ACHN (cell line): Measurements from ENCODE around the gene PYGB.
A peak's percentile ranks its signal among the peaks of the same experiment; 100 is the strongest.

Experiments used
- DNase-seq: peaks from one replicate; pipeline ENCODE4 v3.0.0-alpha.2; 2015
- in situ Hi-C: cut with HindIII; loops from 2 replicates; pipeline ENCODE4 v1.10.0; 2017; ENCODE audit warnings: low sequenced_read_pairs, low pct_ligation_motif_present, low pct_unique_long_range_greater_than_20kb

Gene PYGB

DNA sequence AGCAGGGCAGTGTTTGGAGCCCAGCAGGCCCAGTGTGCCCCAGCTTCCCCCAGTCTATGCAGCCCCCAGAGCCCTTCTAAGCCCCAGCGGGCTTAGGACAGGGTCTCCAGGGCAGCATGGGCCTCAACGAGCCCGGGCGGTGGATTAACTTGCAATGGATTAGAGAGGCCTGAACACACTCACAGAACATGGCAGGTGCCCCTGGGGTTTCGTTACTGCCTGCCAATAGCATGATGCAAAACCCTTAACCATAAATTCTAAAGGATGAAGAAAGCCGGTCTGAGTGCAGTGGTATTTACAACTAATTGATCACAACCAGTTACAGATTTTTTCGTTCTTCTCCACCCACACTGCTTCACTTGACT is 33.5 kb upstream of the PYGB start:
- in situ Hi-C loops: no loop called here
- DNase-seq: no peak

DNA sequence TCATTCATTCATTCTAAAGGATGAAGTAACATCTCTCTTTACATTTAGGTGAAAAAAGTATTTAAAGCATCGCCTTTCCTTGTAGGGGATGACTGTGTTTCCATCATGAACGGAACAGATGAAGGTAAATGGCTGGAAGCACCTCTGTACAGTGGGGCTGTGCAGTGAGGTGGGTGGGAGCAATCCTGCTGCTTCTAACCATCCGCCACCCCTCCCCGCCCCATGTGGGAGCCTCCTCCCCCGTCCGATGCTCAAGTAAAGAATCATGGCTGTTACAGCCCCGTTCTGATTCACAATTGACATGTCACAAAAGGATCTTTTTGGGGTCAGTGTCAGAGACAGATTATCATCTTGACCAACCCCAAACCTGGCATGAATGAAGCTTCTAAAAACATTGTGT is 33.1 kb upstream of the PYGB start:
- in situ Hi-C loops: no loop called here

DNA sequence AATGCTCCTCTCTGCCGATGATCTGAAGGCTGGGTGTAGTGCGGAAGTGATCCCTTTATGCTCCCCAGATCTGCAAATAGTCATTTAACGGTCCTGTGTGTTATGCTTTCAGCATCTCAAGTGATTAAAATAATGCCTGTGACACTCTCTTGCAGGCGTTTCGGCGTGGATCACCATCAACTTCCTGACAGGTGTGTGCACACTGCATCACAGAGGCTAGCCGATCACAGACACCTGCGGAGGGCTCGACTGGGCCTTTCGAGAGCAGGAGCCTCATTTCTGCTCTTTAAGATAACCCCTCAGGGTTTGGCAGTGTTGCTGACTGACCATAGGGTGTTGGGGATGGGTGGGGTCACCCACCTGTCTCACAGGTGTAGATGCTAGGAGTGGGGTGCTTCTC is 32.4 kb upstream of the PYGB start:
- in situ Hi-C loops: no loop called here

More for the DNA sequence above, 33.1 kb upstream of the PYGB start:
- no peak for DNase-seq

DNA sequence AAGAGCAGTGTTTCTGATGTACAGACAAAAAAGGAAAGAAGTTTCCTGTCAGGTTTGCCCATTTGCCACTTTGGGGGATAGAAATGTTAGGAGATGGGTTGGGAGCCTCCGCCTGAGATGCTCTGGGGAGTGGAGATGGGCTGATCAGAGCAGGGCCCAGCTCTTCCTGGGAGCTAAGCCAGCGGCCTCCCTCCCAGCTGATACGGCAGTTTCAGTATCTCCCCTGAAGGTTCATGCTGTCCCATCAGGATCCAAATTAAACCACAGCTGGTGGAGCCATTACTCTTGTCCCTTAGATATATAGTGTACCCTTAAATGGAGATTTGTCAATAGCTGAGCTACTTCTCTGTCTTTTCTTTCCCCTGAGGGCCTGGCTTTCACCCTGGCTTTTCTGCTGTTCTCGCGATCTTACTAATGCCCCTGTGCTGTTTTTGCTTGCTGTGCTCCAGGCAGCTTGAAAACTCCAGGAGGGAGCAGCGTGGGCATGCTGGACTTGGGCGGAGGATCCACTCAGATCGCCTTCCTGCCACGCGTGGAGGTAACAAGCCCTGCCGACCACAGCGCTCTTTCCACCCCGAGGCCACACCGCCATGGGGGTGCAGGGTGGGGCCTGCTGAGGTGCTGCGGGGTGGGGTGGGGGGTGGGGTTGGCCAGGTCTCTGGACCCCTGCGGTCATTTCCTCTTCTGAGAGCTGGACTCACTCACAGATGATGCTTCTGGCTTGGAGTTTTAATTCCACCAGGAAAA is 31.5 kb upstream of the PYGB start:
- DNase-seq: no peak
- in situ Hi-C loops: no loop called here

More for the DNA sequence above, 32.4 kb upstream of the PYGB start:
- DNase-seq: no peak

DNA sequence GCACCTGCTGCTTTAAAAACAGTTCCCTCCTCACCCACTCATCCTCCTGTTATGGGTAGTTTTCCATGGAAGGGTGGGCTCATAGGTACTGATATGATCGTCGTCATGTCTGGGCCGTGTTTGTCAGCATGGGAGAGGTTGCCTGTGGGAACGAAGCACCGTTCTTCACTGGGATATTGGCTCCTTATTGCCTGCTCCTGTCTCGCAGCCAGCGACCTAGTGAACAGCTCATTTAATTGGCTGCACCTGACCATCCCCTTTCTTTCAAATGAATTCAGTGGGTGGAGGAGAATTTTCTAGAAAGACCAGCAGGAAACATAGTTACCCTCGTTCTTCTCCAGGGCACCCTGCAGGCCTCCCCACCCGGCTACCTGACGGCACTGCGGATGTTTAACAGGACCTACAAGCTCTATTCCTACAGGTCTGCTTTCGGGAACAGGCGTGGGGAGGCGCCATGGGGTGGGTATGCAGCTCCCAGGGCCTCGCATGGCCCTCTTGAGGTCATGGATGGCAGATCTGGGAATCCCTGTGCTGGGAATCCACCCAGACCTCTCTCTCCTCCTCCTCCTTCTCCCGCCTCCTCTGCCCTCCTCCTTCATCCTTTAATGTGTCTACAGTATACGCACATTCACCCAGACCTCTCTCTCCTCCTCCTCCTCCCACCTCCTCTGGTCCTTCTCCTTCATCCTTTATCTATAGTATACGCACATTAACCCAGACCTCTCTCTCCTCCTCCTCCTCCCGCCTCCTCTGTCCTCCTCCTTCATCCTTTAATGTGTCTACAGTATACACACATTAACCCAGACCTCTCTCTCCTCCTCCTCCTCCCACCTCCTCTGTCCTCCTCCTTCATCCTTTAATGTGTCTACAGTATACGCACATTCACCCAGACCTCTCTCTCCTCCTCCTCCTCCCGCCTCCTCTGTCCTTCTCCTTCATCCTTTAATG is 30.4 kb upstream of the PYGB start:
- in situ Hi-C loops: no loop called here

DNA sequence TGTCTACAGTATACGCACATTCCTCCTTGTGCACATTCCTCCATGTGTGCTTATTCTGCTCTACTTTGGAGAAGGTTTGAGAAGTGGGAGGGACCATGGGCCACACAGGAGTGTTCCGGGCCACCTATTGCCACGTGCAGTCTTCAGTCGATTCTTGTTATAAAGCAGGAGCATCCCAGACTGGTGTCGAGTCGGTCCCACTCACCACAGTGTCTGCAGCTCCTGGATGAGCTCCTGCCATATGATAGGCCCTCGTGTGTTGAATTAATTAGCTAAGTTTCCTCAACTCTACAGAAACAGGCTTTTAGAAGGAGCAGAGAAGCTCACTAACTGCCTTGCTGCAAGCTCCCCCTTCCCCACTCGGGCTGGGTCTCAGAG is 29.8 kb upstream of the PYGB start:
- no peak for DNase-seq

More for the DNA sequence above, 30.4 kb upstream of the PYGB start:
- DNase-seq: no peak

DNA sequence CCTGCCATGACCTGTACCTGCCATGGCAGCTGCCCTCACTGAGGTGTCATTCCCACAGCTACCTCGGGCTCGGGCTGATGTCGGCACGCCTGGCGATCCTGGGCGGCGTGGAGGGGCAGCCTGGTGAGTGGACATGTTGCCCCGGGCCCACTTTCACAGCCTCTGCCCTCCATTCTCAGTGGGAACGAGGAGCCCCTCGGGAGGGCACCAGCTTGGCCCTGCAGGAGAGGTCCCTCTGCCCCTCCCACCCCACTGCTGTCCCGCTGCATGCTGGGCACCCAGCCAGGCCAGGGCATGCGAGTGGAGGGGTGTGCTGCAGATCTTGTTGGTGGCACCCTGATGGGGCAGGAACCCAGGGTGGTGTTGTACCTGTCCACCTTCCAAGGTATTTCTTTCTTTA is 29.4 kb upstream of the PYGB start:
- in situ Hi-C loops: no loop called here

More for the DNA sequence above, 29.8 kb upstream of the PYGB start:
- in situ Hi-C loops: no loop called here

DNA sequence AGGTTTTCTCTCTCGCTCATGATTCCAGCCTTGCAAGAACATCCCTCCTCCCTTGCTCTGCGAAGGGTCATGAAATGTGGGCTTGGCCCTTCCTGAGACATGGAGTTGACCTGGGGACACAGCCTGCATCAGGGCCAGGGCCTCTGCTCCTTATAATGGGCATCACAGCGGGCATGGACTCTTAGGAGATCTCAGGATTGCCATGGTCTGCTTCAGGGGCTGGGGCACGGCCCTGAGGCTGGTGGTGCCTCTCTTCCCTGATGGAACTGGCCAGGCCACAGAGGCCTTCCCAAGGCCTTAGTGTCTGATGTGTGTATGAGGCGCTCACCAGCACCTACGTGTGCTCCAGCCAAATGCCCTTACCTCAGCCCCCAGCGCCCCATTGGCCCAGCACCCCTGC is 28.5 kb upstream of the PYGB start:
- in situ Hi-C loops: no loop called here
- no peak for DNase-seq

More for the DNA sequence above, 29.4 kb upstream of the PYGB start:
- no peak for DNase-seq

DNA sequence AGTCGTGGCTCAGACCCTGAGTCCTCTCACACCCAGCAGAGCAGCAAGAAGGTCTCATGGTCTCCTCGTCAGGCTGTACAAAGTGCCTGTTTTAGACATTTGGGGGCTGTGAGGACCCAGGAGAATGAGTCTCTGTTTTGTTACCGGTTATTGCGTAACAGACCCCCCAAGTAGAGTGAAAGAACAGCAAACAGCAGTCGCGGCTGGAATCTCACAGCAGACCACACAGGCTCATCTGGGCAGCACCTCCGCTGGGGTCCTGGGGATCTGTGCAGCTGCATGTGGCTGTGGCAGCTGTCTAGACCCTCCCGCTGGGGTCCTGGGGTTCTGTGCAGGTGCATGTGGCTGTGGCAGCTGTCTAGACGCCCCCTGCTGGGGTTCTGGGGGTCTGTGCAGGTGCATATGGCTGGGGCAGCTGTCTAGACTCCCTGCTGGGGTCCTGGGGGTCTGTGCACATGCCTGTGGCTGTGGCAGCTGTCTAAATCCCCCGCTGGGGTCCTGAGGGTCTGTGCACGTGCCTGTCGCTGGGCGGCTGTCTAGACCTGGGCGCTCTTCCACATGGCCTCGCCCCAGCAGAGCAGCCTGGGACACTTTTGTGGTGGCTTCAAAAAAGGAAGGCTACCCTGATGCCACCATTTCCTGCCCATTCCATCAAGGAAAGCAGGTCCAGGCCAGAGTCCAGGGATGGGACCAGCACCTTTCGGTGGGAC is 27.7 kb upstream of the PYGB start:
- in situ Hi-C loops: no loop called here
- DNase-seq: no peak

DNA sequence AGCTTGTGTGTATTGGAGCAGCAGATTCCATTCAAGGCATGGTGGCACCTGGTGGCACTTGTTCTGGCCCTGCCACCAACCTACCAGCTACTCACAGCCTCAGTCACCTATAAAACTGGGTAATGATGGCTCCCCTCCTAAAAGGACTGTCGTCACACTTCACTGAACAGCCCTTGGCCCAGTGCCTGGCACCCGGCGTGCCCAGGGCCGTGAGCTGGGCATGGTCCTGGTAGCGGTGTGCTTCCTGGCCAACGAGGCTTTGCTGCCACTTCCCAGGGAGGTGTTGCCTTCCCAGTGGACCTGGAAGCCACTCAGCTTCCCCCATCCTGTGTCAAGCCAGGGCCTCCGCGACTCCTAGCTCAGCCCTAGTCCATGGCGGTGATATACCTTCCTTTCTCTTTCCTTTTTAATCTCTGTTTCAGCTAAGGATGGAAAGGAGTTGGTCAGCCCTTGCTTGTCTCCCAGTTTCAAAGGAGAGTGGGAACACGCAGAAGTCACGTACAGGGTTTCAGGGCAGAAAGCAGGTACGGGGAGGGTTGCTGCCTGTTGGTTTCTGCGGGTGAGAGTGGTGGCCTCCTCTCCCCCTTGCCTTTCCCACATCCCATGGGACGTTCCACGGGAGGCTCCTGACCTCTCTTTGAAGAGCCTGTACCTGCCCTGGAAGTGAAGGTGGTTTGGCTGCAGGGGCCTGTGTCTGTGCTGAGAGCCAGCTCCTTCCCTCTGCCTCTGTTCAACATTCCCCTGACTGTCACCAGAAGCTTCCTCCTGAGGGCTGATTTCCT is 26.9 kb upstream of the PYGB start:
- no peak for DNase-seq
- in situ Hi-C loops: no loop called here

DNA sequence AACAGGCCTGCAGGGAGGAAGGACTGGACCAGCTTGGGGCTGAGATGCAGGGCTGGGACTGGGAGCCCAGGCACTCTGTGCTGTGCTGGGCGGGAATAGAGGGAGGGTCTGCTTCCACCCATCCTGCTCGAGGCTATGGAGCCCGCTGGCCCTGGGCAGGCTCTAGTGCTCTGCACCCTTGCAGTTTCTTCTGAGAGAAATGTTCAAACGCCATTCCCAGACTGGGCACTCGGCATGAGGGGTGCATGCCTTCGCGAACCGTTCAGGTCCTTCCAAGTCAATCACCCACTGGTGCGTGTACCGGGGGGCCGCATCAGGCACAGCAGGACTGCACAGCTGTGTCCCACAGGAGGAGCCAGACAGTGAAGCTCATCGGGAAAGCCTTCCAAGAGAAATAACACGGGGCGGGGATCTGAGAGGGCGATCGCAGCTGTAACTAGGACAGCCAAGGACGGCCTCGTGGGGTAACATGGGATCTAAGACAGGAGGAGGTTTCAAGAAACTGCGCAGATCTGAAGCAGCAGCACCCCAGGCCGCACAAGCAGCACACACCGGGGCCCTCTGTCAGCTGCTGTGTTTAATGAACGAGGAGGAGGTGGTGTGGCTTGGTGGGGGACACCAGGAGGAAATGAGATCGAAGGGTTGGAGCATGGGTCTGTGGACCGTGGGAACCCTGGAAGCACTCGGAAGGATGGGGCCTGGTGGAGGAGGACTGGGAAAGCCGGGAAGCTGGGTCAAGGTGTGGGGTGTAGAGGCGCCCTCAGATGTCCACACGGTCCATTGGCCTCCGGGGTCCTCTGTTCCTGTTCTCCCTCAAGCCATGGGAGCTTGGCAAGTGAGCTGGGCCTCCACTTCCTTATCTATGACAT is 26.1 kb upstream of the PYGB start:
- in situ Hi-C loops: no loop called here

DNA sequence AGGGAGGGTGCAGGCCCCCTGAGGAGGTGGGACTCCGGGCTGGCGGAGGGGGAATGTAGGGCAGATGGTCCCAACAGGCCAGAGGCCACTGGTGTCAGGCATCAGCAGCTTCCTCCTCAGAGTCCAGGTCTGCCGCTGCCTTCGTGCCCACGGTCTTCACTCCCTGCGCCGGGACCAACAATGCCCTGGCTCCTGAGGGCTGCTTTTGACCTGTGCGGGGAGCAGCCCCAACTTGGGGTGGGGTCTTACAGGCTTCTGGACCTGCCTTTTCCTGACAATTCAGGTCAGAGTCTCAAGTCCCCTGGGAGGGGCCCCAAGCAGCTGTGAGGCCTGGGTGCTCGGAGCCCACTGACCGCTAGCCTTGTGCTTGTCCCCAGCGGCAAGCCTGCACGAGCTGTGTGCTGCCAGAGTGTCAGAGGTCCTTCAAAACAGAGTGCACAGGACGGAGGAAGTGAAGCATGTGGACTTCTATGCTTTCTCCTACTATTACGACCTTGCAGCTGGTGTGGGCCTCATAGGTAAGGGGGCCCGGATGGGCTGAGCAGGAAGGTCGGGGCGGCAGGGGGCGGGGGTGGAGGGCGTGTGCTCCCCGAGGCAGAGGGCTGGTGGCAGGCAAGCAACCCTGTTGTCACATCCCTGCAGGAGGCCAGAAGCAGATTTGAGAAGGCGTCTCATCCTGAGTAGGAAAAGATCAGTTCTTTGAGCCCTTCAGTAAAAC is 25.3 kb upstream of the PYGB start:
- in situ Hi-C loops: no loop called here

More for the DNA sequence above, 26.1 kb upstream of the PYGB start:
- DNase-seq: no peak

DNA sequence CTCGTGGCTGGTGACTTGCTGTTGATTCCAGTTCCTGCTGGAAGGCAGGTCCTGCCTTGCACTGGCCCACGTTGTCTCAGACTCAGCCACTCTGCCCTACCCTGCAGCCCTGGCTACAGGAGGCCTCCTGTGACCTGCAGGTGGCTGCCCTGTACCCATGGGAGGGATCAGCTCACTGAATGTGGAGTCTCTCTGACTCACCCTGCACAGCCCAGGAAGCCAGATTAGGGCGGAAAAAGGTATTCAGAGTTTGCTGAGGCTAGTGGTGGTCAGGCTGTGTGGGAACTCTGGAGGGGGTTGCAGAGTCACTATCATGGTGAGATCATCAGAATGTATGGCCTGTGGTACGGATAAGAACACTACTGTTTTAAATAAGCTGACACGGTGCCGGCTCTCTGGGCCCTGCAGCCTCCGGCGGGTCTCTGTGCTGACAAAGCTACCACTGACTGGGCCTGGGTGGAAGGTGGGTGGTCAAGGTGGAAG is 24.7 kb upstream of the PYGB start:
- DNase-seq: peak; percentile 83
- in situ Hi-C loops: no loop called here

More for the DNA sequence above, 25.3 kb upstream of the PYGB start:
- DNase-seq: no peak

DNA sequence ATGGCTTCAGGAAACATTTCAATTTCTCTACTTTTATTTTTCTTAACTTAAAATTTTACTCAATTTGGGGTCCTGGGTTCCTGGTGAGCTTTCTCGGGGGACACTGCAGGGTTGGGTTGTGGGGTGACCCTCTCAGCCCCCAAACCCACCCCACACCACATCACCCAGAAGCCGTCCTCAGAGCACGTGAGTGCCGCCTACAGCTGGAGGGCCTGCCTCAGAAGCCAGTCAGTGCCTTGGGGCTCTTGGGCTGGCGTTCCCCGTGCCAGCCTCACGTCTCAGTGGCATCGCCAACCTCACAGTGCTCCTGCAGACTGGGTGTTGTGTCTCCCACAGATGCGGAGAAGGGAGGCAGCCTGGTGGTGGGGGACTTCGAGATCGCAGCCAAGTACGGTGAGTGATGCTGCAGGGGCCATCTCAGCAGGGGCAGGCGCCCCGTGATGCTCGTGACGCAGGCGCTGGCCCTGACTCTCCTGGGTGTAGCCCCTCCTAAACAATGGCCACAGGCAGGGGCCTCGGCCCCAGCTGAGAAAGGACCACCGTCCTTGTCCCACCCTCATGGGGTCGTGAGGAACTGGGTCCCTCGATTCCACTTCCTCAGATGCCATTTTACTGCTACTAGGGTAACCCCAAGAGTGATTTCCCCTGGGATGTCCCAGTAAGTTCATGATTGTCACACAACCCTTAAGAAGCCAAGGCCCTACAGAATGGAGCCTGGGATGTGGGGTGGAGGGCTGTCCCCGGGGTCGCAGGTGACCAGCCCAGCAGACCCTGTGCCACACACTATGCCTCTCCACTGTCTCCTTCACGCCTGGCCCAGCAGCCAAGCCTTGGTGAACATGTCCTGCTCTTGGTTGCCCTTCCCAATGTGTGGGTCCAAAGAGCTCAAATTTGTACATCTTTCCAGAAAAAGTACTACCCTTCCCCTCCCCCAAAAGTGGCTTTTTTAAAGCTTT is 23.8 kb upstream of the PYGB start:
- no peak for DNase-seq
- in situ Hi-C loops: no loop called here

DNA sequence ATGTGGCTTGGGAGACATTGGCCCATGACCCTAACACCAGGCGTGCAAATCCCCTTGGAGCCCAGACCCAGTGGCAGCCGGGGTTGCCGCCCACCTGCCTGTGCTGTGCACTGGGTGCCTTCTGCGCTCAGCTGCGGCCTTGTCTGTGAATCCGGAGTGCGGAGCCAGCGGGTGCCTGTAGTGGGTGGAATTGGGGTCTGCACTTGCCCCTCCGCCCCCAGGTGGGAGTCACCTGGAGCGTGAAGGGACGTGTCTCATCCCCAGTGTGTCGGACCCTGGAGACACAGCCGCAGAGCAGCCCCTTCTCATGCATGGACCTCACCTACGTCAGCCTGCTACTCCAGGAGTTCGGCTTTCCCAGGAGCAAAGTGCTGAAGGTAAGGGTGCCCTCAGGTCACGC is 22.9 kb upstream of the PYGB start:
- DNase-seq: no peak
- in situ Hi-C loops: no loop called here
